Activated effector memory CD4-positive, alpha-beta T cell treated with anti-CD3 and anti-CD28 coated beads, Interleukin-2, amount 50 U/mL, for 16 hours (primary cell): Measurements from ENCODE around the gene MTTP.
"Not testable (repeated sequence)": the region's sequence is repeated elsewhere in the genome, so short reads cannot be mapped to it uniquely, and the experiment has no call there.

ENCODE experiments used
- DNase-seq: peaks from one replicate; pipeline ENCODE4 v3.0.0-alpha.2; 2020

MTTP gene

DNA sequence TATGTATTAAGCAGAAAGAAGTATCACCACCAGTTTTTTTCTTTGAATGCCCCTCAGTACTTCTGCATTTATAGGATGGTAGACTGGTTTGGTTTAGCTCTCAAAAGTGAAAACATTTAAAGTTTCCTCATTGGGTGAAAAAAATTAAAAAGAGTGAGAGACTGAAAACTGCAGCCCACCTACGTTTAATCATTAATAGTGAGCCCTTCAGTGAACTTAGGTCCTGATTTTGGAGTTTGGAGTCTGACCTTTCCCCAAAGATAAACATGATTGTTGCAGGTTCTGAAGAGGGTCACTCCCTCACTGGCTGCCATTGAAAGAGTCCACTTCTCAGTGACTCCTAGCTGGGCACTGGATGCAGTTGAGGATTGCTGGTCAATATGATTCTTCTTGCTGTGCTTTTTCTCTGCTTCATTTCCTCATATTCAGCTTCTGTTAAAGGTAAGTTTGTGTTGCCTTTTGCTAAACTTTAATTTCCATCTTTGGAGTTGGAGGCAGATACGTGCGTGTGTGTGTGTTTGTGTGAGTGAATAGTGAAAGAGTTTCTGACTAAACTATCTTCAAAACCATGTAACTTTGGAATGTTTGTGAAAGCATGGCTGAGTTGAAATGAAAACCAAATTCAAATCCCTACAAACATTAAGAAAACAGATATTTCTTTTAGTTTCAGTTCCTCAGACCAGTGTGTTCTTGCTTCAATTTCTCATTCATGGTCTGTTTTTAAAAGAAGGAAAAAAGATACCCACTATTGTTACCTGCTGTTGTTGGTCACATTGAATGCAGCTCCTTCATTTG lies at the start of gene MTTP:
MTTP (plus strand) TSS at position 295 of the 795 bp plus-strand sequence; CDS start at position 381, 86 bp downstream.
- no peak for DNase-seq

DNA sequence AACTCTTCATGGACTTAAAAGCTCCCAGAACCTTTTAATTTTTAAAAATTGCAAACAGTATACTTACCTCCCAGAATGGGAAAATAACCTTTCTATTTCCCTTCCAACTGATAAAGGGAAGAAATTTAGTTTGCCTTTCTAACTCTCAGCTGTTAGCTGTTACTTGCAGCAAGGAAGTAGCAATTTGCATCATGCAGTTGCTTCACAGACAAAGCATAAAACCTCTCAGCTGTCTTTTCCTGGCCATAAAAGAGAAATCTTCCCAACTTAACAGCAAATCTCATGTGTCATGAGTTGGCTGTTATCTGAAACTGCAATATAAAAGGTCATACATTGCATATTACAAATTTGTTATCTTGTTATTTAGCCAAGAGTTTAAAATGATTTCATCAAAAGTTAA lies 45.4 kb upstream of the MTTP start:
- no peak for DNase-seq

DNA sequence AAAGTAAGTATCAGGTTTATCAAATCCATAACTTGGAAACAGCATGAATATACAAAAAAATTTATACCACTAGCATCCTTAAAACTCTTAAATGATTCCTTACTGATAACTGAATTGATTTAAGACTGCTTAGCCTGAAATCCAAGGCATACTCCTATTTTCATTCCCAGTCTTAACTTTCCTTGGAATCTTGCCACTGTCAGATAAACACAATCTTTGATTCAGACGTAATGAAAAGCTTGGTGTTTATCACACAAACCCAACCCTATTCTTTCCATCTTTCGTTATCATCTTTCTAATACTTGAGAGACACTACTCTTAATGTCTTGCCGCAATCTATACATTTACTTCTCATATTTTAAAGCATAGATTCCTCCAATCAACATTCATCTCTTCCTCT lies 44.7 kb upstream of the MTTP start:
- DNase-seq = no peak

DNA sequence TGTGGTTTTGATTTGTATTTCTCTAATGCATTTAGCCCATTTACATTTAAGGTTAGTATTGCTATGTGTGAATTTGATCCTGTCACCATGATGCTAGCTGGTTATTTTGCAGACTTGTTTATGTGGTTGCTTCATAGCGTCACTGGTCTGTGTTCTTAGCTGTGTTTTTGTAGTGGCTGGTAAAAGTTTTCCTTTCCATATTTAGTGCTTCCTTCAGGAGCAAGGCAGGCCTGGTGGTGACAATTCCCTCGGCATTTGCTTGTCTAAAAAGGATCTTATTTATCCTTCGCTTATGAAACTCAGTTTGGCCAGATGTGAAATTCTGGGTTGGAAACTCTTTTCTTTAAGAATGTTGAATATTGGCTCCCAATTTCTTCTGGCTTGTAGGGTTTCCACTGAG lies 39.9 kb upstream of the MTTP start:
- DNase-seq = not testable (repeated sequence)

DNA sequence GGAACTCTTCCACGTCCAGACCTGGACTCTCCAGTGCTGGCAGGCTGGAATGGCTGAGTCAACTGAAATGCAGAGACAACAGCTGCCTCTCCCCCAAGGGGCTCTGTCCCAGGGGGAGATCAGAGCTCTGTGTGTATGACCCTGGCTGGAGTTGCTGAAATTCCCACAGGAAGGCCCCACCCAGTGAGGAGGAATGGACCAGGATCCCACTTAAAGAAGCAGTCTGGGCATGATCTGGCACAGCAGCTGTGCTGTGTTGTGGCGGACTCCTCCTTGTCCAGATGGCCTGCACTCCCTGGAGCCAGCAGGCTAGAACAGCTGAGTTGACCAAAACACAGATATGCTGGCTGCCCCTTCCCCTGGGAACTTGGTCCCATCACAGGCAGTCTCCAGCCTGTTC lies 38.4 kb upstream of the MTTP start:
- no peak for DNase-seq

DNA sequence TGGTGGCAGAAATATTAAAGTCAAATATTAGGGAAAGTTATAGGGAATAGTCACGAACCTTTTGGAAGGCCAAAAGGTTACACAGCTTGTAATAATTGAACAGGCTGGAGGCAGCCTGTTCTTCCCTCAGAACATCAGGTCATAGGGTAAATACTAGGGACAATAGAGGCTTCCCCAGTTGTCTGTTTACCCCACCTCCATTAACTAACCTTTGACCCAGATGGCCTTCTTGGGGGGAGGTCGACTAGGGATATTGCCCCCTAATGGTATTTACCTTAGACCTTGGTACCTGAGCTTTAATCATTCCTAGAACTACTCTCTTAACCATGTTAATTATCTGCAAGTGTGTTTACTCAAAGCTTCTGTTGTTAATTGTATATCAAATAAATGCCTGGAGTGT lies 37.8 kb upstream of the MTTP start:
- DNase-seq = no peak

DNA sequence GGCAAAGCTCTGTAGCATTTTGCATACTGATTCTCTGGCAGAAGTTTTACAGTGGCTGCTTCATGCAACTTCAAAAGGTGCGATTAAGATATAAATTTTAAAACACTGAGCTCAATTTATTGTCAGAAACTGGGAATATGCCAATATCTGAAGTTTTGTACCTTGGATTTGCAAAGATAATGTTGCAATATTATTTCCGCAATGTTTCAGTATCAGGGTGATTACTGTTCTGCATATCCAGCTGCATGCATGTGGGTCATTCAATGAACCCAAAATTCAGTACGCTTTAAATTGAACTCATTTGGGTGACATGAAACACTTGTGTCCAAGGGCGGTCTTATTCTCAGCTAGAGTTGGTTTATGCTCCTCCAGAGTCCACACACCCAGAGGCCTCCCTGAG lies 37.0 kb upstream of the MTTP start:
- DNase-seq = no peak

DNA sequence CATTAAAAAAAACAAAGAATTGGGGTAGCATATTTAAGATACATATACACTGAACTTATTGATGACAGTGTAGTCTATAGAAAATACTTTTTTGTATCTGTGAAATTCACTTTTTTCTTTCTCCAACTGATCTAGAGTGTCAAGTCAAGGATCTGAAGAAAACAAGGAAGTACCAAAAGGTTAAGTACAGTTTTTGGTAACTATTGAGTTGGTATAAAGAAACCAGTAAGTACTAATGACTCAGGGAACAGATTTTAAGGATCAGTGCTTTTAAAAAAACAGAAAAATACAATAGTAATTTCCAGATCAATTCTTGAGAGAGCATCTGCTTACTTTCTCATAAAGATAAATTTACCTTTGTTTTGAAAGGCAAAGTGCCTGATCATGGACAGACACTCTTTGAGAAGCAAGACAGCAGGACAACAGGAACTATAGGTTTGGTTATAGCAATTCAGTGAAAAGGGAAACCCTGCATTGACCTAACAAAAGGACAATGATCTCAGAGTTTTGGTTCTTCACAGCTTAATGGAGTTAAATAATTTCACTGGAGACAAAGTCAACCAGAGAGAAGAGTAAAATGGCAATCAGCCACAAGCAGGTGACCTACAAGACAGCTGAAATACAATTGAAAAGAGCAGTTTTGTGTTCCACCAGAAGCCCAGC lies 34.2 kb upstream of the MTTP start:
- no peak for DNase-seq

DNA sequence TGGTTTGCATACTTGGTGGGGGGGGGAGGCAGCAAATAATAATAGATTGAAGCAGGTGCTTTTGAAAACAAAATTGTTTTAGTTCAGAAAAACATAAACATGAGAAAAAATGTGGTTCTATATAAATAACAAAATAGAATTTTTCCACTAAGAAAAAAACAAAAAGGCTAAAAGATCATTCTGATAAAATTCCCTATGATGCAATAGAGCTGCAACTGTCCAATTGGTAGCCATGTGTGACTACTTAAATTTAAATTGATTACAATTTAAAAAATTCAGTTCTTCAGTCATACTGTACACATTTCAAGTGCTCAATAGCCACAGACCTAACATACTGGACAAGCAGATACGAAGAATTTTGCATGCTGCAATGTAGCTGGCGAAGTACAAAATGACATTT lies 21.8 kb upstream of the MTTP start:
- no peak for DNase-seq

DNA sequence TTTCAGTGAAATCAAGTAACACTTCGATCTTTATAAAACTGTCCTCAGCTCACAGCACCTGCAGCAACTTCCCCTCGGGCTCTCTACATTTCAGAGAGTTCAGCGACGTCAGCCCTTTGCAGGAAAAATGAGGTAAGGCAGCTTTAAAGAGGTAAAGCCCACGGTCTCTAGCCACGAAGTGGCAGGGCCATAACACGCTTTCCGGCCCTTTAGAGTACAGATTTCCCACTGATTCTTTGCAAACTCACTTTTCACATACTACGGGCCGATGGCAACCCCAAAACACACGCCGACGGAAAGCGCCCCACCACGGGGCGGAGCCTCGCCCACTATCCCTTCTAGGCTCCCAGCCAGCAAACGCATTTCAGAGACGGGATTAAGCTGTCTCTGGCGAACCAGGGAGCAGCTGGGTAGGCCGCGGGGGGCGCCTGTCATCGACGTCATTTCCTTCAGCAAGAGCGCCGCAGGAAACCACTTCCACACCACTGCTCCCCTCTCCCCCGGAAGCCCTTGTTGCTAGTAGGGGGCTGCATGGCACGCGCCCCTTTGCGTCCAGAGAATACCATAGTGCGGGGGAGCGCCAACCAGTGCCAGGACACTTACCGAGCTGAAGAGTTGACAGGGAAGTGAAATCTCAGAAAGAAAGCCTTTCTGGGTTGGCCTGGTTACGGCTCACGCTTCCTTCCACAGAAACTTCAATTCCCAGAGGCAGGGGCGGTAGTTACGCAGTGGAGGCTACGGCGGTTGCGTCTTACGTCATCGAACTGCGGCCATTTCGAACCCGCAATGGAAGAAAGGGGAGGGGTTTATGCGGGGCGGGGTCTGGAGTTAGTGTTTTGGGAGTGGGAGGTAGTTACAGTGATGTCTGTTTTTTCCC lies 11.1 kb upstream of the MTTP start, which contains the start of gene TRMT10A:
TRMT10A (minus strand) TSS at position 730 of the 877 bp plus-strand sequence. CDS start 4,701 bp downstream, outside the sequence.
- DNase-seq = peak; percentile 98

DNA sequence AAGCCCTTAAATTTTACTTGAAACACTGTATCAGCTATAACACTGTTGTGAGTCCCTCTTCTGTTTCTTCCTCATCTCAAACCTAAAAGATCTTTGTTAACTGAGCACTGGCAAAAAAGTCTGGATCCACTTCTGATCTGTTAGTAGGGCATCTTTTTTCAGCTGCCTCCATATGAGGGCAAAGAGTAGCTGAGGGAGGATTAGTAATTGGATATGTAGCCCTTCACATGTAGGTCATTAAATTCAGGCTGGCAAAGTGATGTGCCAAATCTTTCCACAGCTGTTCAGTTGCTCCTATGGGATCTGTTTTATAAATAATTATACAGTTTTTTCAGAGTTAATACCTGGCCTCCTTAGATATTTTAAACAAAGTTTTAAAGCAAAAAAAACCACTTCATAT lies 9.7 kb upstream of the MTTP start:
- DNase-seq = no peak

DNA sequence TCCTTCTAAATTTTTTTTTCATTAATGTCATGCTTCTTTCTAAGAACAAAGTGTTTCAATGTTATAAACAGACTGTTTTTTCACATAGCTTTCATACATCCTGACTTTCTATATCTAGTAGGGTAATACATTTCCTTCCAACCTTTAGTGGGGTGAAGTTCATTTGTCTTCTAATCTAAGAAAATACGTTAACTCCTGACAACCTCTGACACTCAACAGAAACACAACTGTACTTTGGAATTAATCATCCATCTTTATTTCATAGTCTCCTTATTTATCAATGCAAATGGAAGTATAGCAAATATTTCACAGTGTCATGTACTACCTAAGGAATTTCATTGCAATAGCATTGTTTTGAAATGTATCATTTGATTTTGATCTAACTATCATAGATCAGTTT lies 2.7 kb upstream of the MTTP start:
- no peak for DNase-seq

DNA sequence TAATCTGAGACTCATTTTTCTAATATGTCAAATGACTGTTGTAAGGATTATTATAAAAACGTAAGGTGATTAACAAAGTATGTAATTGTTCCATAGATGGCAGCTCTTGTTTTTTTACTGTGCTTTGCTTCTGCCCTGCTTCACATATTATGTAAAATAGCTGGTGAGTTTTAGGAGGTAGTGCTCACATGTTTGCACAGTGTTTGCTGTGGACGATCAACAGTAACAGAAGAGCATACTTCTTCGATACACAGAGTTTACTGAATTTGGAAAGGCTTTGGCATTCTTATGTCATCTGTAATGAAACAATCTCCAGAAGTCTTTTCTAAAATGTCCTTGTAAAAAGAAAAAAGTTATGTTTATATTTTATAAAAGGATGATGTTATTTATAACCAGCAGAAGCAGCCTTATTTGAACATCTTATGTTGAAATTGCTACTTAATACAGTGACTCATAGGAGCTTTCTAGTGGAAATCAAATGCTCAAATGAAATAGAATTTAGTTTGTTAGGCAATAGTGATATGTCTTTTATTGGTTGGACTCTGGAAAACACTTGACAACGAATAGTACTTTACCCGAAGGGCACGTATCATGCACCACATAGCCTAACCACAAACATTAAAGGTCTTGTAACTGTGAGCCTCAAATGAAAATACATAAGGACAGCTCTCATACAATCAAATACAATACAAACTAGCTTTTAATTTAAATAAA lies 1.9 kb upstream of the MTTP start:
- DNase-seq = no peak

DNA sequence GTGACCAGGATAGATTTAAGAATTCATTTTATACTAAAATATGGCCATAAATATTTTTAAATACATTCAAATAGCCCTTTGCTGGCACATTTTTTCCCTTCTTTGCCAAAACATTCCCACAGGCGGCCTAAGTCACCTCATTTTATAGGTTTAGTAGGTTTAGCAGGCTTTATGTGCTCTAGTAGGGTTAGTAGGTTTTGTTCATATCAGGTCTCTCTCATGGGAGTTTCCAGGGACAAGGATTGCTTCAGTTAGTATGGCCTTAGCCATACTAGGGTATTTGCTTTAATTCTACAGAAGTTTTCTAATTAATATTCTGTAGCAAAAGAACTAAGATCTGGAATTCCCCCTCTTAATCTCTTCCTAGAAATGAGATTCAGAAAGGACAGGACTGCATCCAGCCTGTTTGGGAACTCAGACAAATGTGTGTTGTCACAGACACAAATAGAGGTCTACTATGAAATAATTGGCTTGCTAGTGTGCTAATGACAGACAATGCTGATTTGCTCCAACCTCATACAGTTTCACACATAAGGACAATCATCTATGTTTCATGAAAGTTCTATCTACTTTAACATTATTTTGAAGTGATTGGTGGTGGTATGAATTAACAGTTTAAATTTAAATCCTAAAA lies 772 bp upstream of the MTTP start:
- DNase-seq = no peak

DNA sequence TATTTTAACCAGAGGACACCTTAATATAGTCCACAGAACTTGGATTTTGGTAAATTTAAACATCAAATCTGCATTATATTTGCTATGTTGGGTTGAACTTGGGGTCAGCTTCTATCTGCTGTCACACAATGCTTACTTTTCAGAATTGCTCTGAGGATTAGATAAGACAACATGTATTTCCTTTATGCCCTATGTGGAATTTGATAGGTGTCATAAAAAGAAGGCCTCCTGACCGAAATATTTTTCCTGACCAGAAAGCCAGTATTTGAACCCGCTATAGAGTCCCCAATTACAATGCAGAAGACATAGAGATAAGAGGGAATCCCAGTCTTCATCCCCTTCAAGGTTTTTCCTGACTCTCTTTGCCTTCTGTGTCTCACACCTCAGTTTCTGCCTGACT lies 4.1 kb downstream of the MTTP start:
- DNase-seq = no peak

DNA sequence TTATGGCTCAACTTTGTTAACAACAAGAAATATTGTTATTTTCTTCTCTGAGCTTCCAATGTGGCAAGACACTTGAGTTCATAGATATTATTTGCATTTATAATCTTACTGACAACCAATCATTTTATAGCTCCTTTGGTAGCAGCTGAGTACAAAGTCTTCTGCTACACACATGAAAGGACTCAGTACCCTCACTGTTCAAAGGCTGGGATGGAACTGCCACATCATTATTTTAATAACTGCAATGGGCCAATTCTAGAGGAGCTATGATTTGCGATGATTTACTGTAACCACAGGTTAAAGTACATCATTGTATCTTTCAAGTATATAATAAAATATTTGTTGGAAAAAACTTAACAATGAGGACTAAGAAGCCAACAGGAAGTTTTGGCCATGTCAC lies 10.9 kb downstream of the MTTP start:
- no peak for DNase-seq

DNA sequence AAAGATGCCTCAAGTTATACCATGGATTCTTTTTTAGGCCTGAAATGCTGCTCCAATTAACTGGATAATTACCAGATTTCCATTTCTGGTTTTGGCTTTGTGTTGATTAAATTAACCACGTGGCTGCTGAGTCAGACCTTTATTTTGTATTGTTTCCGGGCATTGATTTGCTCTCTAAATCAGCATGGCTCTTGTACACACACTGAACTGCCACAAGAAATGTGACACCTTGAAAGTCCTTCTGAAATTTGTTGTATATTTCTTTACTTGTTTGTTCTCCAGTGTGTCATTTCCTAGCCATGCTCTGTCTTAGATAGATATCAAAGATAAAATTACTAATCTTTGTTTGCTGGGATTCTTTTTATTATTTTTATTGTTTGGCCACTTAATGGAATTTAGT lies 11.7 kb downstream of the MTTP start:
- DNase-seq = no peak

DNA sequence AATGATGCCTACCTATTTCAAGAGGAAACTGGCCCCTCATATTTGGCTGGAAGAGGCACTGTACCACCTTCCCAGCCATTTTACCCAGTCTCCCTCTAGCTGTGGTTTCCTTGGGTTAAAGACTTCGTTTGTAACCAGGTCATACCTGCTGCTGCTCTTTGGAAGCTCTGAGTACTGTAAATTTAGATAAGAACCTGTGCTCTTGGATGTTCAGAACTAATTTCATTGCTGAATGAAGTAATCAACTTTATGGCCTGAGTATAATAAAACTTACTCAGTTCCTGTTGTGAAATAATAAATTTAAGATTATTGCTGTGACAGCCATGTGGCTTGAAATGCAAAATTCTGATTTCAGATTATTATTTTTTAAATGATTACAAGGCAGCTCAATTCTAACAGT lies 12.2 kb downstream of the MTTP start:
- DNase-seq = no peak

DNA sequence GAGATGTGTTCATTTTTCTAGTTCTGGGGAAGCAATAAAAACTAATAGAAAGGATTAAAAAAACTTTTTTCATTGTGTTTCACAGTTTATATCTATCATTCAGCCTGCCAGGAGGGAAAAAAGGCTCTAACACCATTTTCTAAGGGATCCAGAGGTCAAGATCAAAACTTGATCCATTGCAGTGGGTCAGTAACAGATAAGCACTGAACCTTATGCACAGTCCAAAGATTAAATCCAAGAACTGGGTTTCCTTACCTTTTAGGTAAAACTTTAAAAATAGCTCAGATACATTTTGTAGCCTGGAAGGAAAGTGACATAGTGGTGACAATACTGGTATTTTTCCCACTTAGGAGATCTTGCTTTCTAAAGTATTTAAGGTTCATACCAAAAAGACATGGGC lies 12.7 kb downstream of the MTTP start:
- no peak for DNase-seq

DNA sequence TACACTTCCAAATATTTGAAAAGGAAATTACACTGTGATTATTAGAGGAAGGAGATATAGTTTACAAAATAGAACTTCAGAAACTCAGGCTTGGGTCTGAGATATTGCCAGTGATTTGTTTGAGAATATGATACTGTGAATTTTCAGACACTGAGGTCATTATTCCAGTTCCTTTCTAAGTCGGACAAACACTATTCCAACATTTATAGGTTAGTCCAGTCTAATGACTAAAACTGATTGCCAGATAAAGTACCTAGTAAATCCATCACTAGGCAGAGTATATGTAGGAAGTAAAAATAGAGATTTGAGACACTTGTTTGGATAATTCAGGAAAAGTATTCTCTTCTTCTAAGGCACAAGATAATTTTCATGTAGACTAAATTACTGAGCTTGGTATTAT lies 13.2 kb downstream of the MTTP start:
- DNase-seq = no peak

DNA sequence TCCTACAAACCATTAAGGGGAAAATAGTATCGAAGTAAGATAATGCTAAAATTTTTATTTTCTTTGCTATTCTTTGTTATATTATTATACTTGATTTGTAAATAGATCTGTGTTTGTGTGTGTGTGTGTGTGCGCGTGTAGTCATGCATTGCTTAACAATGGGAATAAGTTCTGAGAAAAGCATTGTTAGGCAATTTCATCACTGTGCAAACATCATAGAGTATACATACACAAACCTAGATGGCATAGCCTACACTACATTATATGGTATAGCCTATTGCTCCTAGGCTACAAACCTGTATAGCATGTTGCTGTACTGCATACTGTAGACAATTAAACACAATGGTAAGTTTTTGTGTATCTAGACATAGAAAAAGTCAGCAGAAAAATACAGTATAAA lies 17.1 kb downstream of the MTTP start:
- DNase-seq = no peak
